GM23338 (cell line): ENCODE data around the gene FRMD3. TPM values are rescaled to one million over a fixed set of nuclear protein-coding genes. Genes with fewer than 3 reads are reported as not detected.
A peak's percentile ranks its signal among the peaks of the same experiment; 100 is the strongest.

ENCODE experiments used
- ATAC-seq: fragments of 200-7000 bp; cut with Tn5 transposase; 3 replicates; pipeline ENCODE4 v1.9.1; 2020
- DNase-seq: peaks from one replicate; pipeline ENCODE4 v3.0.0-alpha.2; 2015; ENCODE audit warnings: low spot score
- H2AFZ ChIP-seq: fragments of 200-600 bp; sonication (generic); 2 replicates; pipeline ENCODE4 v1.8.0; 2016; ENCODE audit warnings: antibody characterized with exemption, mild to moderate bottlenecking, moderate library complexity
- H3F3A ChIP-seq: fragments of 200-600 bp; sonication (generic); replicated peaks from 2 replicates; pipeline ENCODE4 v1.8.0; 2017; ENCODE audit warnings: antibody characterized with exemption, mixed run types, low read depth
- H3K27ac ChIP-seq: fragments of 200-600 bp; sonication (generic); 2 replicates; pipeline ENCODE4 v1.6.1; 2016; ENCODE audit warnings: low read depth
- H3K27me3 ChIP-seq: fragments of 200-600 bp; sonication (generic); 2 replicates; pipeline ENCODE4 v1.8.0; 2016; ENCODE audit warnings: mild to moderate bottlenecking, mixed run types, moderate library complexity; ENCODE audit not compliant: insufficient read depth
- H3K36me3 ChIP-seq: fragments of 200-600 bp; sonication (generic); 2 replicates; pipeline ENCODE4 v1.8.0; 2016; ENCODE audit warnings: mild to moderate bottlenecking; ENCODE audit not compliant: insufficient read depth
- H3K4me1 ChIP-seq: fragments of 200-600 bp; sonication (generic); 2 replicates; pipeline ENCODE4 v1.8.0; 2016; ENCODE audit warnings: mild to moderate bottlenecking, moderate library complexity; ENCODE audit not compliant: insufficient read depth
- H3K4me2 ChIP-seq: fragments of 200-600 bp; sonication (generic); 2 replicates; pipeline ENCODE4 v1.7.1; 2017; ENCODE audit warnings: mixed run types
- H3K4me3 ChIP-seq: fragments of 200-600 bp; sonication (generic); 2 replicates; pipeline ENCODE4 v1.6.1; 2016; ENCODE audit warnings: mixed run types
- H3K79me2 ChIP-seq: fragments of 200-600 bp; sonication (generic); replicated peaks from 2 replicates; pipeline ENCODE4 v1.8.0; 2017; ENCODE audit warnings: mild to moderate bottlenecking; ENCODE audit not compliant: insufficient read depth
- H3K9me2 ChIP-seq: fragments of 200-600 bp; sonication (generic); 2 replicates; pipeline ENCODE4 v1.8.0; 2017; ENCODE audit not compliant: insufficient read depth
- H4K20me1 ChIP-seq: fragments of 200-600 bp; sonication (generic); replicated peaks from 2 replicates; pipeline ENCODE4 v1.8.0; 2017; ENCODE audit warnings: mild to moderate bottlenecking; ENCODE audit not compliant: insufficient read depth
- H3K27ac Mint-ChIP-seq: 2 replicates; pipeline ENCODE4 v1.8.0; 2020; ENCODE audit warnings: inconsistent platforms, mild to moderate bottlenecking, moderate library complexity, mixed read lengths
- H3K27me3 Mint-ChIP-seq: 3 replicates; pipeline ENCODE4 v1.8.0; 2022; ENCODE audit warnings: low read depth, mild to moderate bottlenecking, moderate library complexity, mixed read lengths, inconsistent platforms; ENCODE audit not compliant: insufficient read depth, poor library complexity
- H3K36me3 Mint-ChIP-seq: 3 replicates; pipeline ENCODE4 v1.8.0; 2021; ENCODE audit warnings: low read depth, mild to moderate bottlenecking, inconsistent platforms, moderate library complexity, mixed read lengths
- H3K4me1 Mint-ChIP-seq: 3 replicates; pipeline ENCODE4 v1.8.0; 2020; ENCODE audit warnings: mild to moderate bottlenecking, inconsistent platforms, mixed read lengths
- H3K4me3 Mint-ChIP-seq: 3 replicates; pipeline ENCODE4 v1.8.0; 2021; ENCODE audit warnings: moderate library complexity, mild to moderate bottlenecking, inconsistent platforms, mixed read lengths
- H3K9me3 Mint-ChIP-seq: 3 replicates; pipeline ENCODE4 v1.8.0; 2020; ENCODE audit warnings: moderate library complexity, mild to moderate bottlenecking, inconsistent platforms, mixed read lengths
- CREB1 ChIP-seq: fragments of 250-450 bp; sonication (Bioruptor Pico); IDR thresholded peaks from 2 replicates; pipeline ENCODE4 v1.5.0; 2020; ENCODE audit warnings: low read depth, mild to moderate bottlenecking, moderate library complexity
- CTCF ChIP-seq, 2 experiments: fragments of 200-600 bp in 1 of 2; sonication (generic) in 1 of 2; conservative IDR thresholded peaks; 2 replicates each; pipeline versions ENCODE4 v1.5.1 to v1.6.1; 2016 to 2017; ENCODE audit warnings: antibody characterized with exemption in 2 of 2, low read depth in 2 of 2, mild to moderate bottlenecking in 2 of 2, moderate library complexity in 1 of 2
- EZH2 ChIP-seq: fragments of 200-600 bp; sonication (generic); IDR thresholded peaks from one replicate; pipeline ENCODE4 v1.8.0; 2017; ENCODE audit warnings: antibody characterized with exemption, mild to moderate bottlenecking, low read depth; ENCODE audit not compliant: unreplicated experiment
- NANOG ChIP-seq: IDR thresholded peaks from 2 replicates; pipeline ENCODE4 v1.6.1; 2016; ENCODE audit warnings: antibody characterized with exemption, borderline replicate concordance
- POLR2AphosphoS5 ChIP-seq: IDR thresholded peaks from 2 replicates; pipeline ENCODE4 v1.6.1; 2016; ENCODE audit warnings: antibody characterized with exemption, low read depth
- ZNF114 ChIP-seq: fragments of 250-450 bp; sonication (Bioruptor Pico); IDR thresholded peaks from 2 replicates; pipeline ENCODE4 v1.5.0; 2020; ENCODE audit warnings: mild to moderate bottlenecking, moderate library complexity
- ZNF331 ChIP-seq: fragments of 250-450 bp; sonication (Bioruptor Pico); IDR thresholded peaks from 2 replicates; pipeline ENCODE4 v1.5.0; 2020; ENCODE audit warnings: low read depth, mild to moderate bottlenecking, moderate library complexity
- ZNF462 ChIP-seq: fragments of 250-450 bp; sonication (Bioruptor Pico); IDR thresholded peaks from 2 replicates; pipeline ENCODE4 v1.5.0; 2020; ENCODE audit warnings: mild to moderate bottlenecking, moderate library complexity
- polyA plus RNA-seq: library from polyadenylated mRNA; unstranded; fragments of >200 nt; fragmentation: Nextera tagmentation; extraction: Ambion mirVana; gene quantifications from 2 replicates; pipeline ENCODE4 v1.2.1, GENCODE V29; 2016
- total RNA-seq: library from RNA; depleted of rRNA; stranded (reverse); fragments of >200 nt; shearing (Covaris generic); gene quantifications from 2 replicates; pipeline ENCODE4 v1.2.3, GENCODE V29; 2014

FRMD3 gene
- total and polyA plus RNA-seq, 2 experiments from 2014 or later, result 0.47 to 1.2 TPM

GRCh38 chr9:83220730-83221129 is 317.5 kb downstream of the FRMD3 start (continued):
- TF ChIP-seq POLR2AphosphoS5 (no peak), CTCF (conservative IDR thresholded peaks at IDR 0.05; ENCODE audit: low read depth in 2 of 2) (no peak), EZH2 (no peak), CREB1 (no peak), NANOG (no peak)

GRCh38 chr9:83219924-83220438 is 318.2 kb downstream of the FRMD3 start:
- peak; percentile 42 for ATAC-seq
- Mint-ChIP-seq H3K27ac (no peak overlapping the region; the same call in 1 of the 2 replicates), H3K9me3 (peaks cover 25% of the 10 kb centered on the region), H3K36me3 (peaks cover 15% of the 10 kb centered on the region), H3K27me3 (no peaks in the 10 kb centered on the region), H3K4me1 (peaks cover 5% of the 10 kb centered on the region; the same call in 2 of the 3 replicates), H3K4me3 (peak overlapping the region; percentile 96)
- DNase-seq, result peak; percentile 26
- H3K4me1 ChIP-seq, result peaks cover 8% of the 10 kb centered on the region; the same call in 1 of the 2 replicates
- peak overlapping the region; percentile 56 for H2AFZ ChIP-seq
- H3K4me3 ChIP-seq, result peak overlapping the region; percentile 71
- H3K9me2 ChIP-seq, result no peaks in the 10 kb centered on the region
- no peak for TF ChIP-seq POLR2AphosphoS5
- H3K27me3 ChIP-seq, result no peaks in the 10 kb centered on the region
- peak overlapping the region; percentile 86 for H3K4me2 ChIP-seq
- no peaks in the 10 kb centered on the region for H3F3A ChIP-seq
- 0 out of 2 replicates have a peak, but pooled peaks cover 3% of the 10 kb centered on the region for H3K36me3 ChIP-seq
- no peaks in the 10 kb centered on the region for H3K79me2 ChIP-seq
- H3K27ac ChIP-seq, result no peak overlapping the region
- H4K20me1 ChIP-seq, result no peaks in the 10 kb centered on the region

GRCh38 chr9:83219154-83219923 is 318.9 kb downstream of the FRMD3 start:
- peak; percentile 94 for ATAC-seq
- peak overlapping the region; percentile 94 for H2AFZ ChIP-seq
- Mint-ChIP-seq H3K9me3 (peaks cover 29% of the 10 kb centered on the region), H3K4me1 (peaks cover 5% of the 10 kb centered on the region; the same call in 2 of the 3 replicates), H3K27ac (peak overlapping the region; percentile 86), H3K36me3 (peaks cover 19% of the 10 kb centered on the region), H3K27me3 (no peaks in the 10 kb centered on the region), H3K4me3 (peak overlapping the region; percentile 96)
- DNase-seq, result peak; percentile 96
- H4K20me1 ChIP-seq, result no peaks in the 10 kb centered on the region
- H3K79me2 ChIP-seq, result no peaks in the 10 kb centered on the region
- H3K9me2 ChIP-seq, result no peaks in the 10 kb centered on the region
- no peaks in the 10 kb centered on the region for H3F3A ChIP-seq
- H3K4me1 ChIP-seq, result peaks cover 8% of the 10 kb centered on the region; the same call in 1 of the 2 replicates
- H3K27ac ChIP-seq, result no peak overlapping the region
- H3K4me2 ChIP-seq, result peak overlapping the region; percentile 86
- H3K36me3 ChIP-seq, result 0 out of 2 replicates have a peak, but pooled peaks cover 3% of the 10 kb centered on the region
- H3K4me3 ChIP-seq, result peak overlapping the region; percentile 71
- H3K27me3 ChIP-seq, result no peaks in the 10 kb centered on the region
- no peak for TF ChIP-seq ZNF462
- TF ChIP-seq ZNF331, result no peak
- TF ChIP-seq POLR2AphosphoS5, result 0 out of 2 replicates have a peak, but pooled peaks have one; percentile 36
- TF ChIP-seq ZNF114, result no peak
- TF ChIP-seq CTCF (conservative IDR thresholded peaks at IDR 0.05; ENCODE audit: low read depth in 2 of 2), result peak; percentile 82 to 91
